Astrocyte of the cerebellum (primary cell): Measurements from ENCODE around the gene KCND2.
A peak's percentile ranks its signal among the peaks of the same experiment; 100 is the strongest.

Source experiments
- DNase-seq: peaks from one replicate; pipeline ENCODE4 v3.0.0-alpha.2; 2011; ENCODE audit warnings: low read depth
- H3K4me3 ChIP-seq: 2 replicates; pipeline ENCODE4 v1.5.1; 2011; ENCODE audit warnings: mild to moderate bottlenecking, low read depth, low read length, moderate library complexity
- CTCF ChIP-seq: IDR thresholded peaks from 2 replicates; pipeline ENCODE4 v1.5.1; 2012; ENCODE audit warnings: low read length, low read depth, moderate library complexity, mild to moderate bottlenecking; ENCODE audit errors: missing control alignments
- in situ Hi-C: cut with HindIII; loops from 2 replicates; pipeline ENCODE4 v1.10.0; 2017; ENCODE audit warnings: low sequenced_read_pairs

Gene KCND2

DNA sequence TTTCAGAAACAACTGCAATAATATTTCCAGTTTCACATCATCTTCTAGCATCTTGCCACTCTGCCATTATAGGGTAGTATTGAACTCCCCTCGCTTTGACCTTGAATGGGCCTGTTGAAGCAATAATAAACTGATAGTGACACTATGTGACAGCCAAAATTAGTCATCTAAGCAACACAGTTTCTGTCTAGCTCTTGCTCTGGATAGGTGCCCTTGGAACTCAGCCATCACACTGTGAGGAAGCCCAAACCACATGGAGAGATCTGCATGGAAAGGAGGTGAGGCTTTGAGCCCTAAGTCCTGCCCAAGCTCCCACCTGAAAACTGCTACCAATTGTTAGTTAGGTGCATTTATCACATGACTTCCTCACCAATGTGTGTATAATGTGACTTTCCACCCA lies 18.1 kb upstream of the KCND2 start:
- DNase-seq, result no peak
- no peak overlapping the region for H3K4me3 ChIP-seq
- no peak for TF ChIP-seq CTCF
- in situ Hi-C loops, result no loop called here

- DNase-seq, result no peak
- TF ChIP-seq CTCF, result no peak
- in situ Hi-C loops, result no loop called here
- H3K4me3 ChIP-seq, result no peak overlapping the region
Measured at GRCh38 chr7:120256344-120257070, 16.5 kb upstream of the KCND2 start.

GRCh38 chr7:120259386-120259785 lies 13.6 kb upstream of the KCND2 start:
- peak; percentile 18 for DNase-seq
- in situ Hi-C loops, result no loop called here
- no peak overlapping the region for H3K4me3 ChIP-seq
- no peak for TF ChIP-seq CTCF

- no peak for TF ChIP-seq CTCF
- no peak overlapping the region for H3K4me3 ChIP-seq
- in situ Hi-C loops, result no loop called here
- no peak for DNase-seq
Measured at GRCh38 chr7:120260111-120260510, 12.9 kb upstream of the KCND2 start.

- peak; percentile 75 for TF ChIP-seq CTCF
- peak; percentile 39 for DNase-seq
- in situ Hi-C loops, result loop anchor here (10.0 kb wide), 1 partner anchor 317 kb away; no protein-coding TSS in a partner anchor
- H3K4me3 ChIP-seq, result peak overlapping the region; percentile 64
Measured at GRCh38 chr7:120272261-120272660, 714 bp upstream of the KCND2 start.

GRCh38 chr7:120273476-120273975 lies 551 bp downstream of the KCND2 start:
- TF ChIP-seq CTCF, result no peak
- peak overlapping the region; percentile 64 for H3K4me3 ChIP-seq
- in situ Hi-C loops, result loop anchor here (10.0 kb wide), 1 partner anchor 319 kb away; no protein-coding TSS in a partner anchor
- DNase-seq, result peak; percentile 3
